ENCODE results near the gene MYZAP.

Gene MYZAP

GRCh38 chr15:57705746-57706404, 114.2 kb downstream of the MYZAP start:
- no peak for DNase-seq

- peak; percentile 90 for DNase-seq
These were observed 114.9 kb downstream of the MYZAP start, which contains the start of gene POLR2M for GRCh38 chr15:57706405-57707209. Gene POLR2M, plus strand, starts transcription at chr15:57706714. Its CDS starts 129 bp downstream, at chr15:57706843.

- no peak for DNase-seq
These were observed 116.3 kb downstream of the MYZAP start for GRCh38 chr15:57708047-57708446.

- no peak for DNase-seq
These were observed 126.6 kb downstream of the MYZAP start for GRCh38 chr15:57718309-57718708.

GRCh38 chr15:57720867-57721266, 129.2 kb downstream of the MYZAP start:
- no peak for DNase-seq

- no peak for DNase-seq
These were observed 134.7 kb downstream of the MYZAP start for GRCh38 chr15:57726411-57726810.

GRCh38 chr15:57727031-57727430, 135.3 kb downstream of the MYZAP start:
- DNase-seq, result peak; percentile 4

- no peak for DNase-seq
These were observed 136.7 kb downstream of the MYZAP start for GRCh38 chr15:57728436-57728835.

- DNase-seq, result no peak
These were observed 139.2 kb downstream of the MYZAP start for GRCh38 chr15:57730876-57731275.

- no peak for DNase-seq
These were observed 139.9 kb downstream of the MYZAP start for GRCh38 chr15:57731530-57732103.

GRCh38 chr15:57732526-57733331, 141.0 kb downstream of the MYZAP start:
- peak; percentile 35 for DNase-seq

- no peak for DNase-seq
These were observed 143.2 kb downstream of the MYZAP start for GRCh38 chr15:57734860-57735259.
